SK-N-SH treated with all-trans-retinoic acid at 6 μM for 48 hours (cell line): ENCODE measurements around the gene CATSPERZ.

Experiments used
- ARNTL ChIP-seq: fragments of 450-650 bp; formaldehyde crosslinking; IDR thresholded peaks from 2 replicates; pipeline ENCODE4 v1.5.0; 2020; ENCODE audit warnings: low read depth, mild to moderate bottlenecking, moderate library complexity, borderline replicate concordance
- BACH2 ChIP-seq: fragments of 250-450 bp; sonication (Bioruptor Pico); IDR thresholded peaks from 2 replicates; pipeline ENCODE4 v1.9.0; 2021; ENCODE audit warnings: mild to moderate bottlenecking, borderline replicate concordance
- CREB5 ChIP-seq: fragments of 250-450 bp; sonication (Bioruptor Pico); IDR thresholded peaks from 2 replicates; pipeline ENCODE4 v1.5.1; 2020; ENCODE audit warnings: low read depth, mild to moderate bottlenecking, moderate library complexity
- GLIS3 ChIP-seq: fragments of 250-450 bp; sonication (Bioruptor Pico); IDR thresholded peaks from 2 replicates; pipeline ENCODE4 v1.5.0; 2020; ENCODE audit warnings: mild to moderate bottlenecking, moderate library complexity
- ISL1 ChIP-seq: fragments of 250-450 bp; sonication (Bioruptor Pico); IDR thresholded peaks from 2 replicates; pipeline ENCODE4 v2.1.2; 2022; ENCODE audit warnings: mild to moderate bottlenecking, moderate library complexity
- PATZ1 ChIP-seq: fragments of 250-450 bp; sonication (Bioruptor Pico); IDR thresholded peaks from 2 replicates; pipeline ENCODE4 v1.8.0; 2020; ENCODE audit warnings: mild to moderate bottlenecking, moderate library complexity, borderline replicate concordance
- SNAI2 ChIP-seq: fragments of 250-450 bp; sonication (Bioruptor Pico); IDR thresholded peaks from 2 replicates; pipeline ENCODE4 v1.5.0; 2020; ENCODE audit warnings: mild to moderate bottlenecking, moderate library complexity
- TCF4 ChIP-seq: fragments of 250-450 bp; sonication (Bioruptor Pico); IDR thresholded peaks from 2 replicates; pipeline ENCODE4 v1.8.0; 2021; ENCODE audit warnings: mild to moderate bottlenecking, moderate library complexity, borderline replicate concordance
- TOX ChIP-seq: fragments of 250-450 bp; sonication (Bioruptor Pico); IDR thresholded peaks from 2 replicates; pipeline ENCODE4 v1.8.0; 2021; ENCODE audit warnings: mild to moderate bottlenecking, moderate library complexity, borderline replicate concordance
- ZFP3 ChIP-seq: fragments of 250-450 bp; sonication (Bioruptor Pico); IDR thresholded peaks from 2 replicates; pipeline ENCODE4 v1.5.0; 2020; ENCODE audit warnings: mild to moderate bottlenecking, moderate library complexity
- ZFP30 ChIP-seq: fragments of 450-650 bp; formaldehyde crosslinking; IDR thresholded peaks from 2 replicates; pipeline ENCODE4 v1.5.0; 2022; ENCODE audit warnings: mild to moderate bottlenecking, moderate library complexity
- ZNF565 ChIP-seq: fragments of 450-650 bp; formaldehyde crosslinking; conservative IDR thresholded peaks from 2 replicates; pipeline ENCODE4 v1.5.0; 2020; ENCODE audit warnings: low read depth, mild to moderate bottlenecking, moderate library complexity
- ZNF70 ChIP-seq: fragments of 450-650 bp; formaldehyde crosslinking; IDR thresholded peaks from 2 replicates; pipeline ENCODE4 v1.5.0; 2020; ENCODE audit warnings: mild to moderate bottlenecking, moderate library complexity
- ZNF8 ChIP-seq: fragments of 450-650 bp; formaldehyde crosslinking; IDR thresholded peaks from 2 replicates; pipeline ENCODE4 v1.5.0; 2020; ENCODE audit warnings: mild to moderate bottlenecking, moderate library complexity

- TF ChIP-seq TCF4 (CRISPR knock-in tag) (no peak), ARNTL (no peak), ZNF8 (CRISPR knock-in tag) (no peak), ZNF565 (CRISPR knock-in tag) (no peak), PATZ1 (CRISPR knock-in tag) (no peak), ZNF70 (CRISPR knock-in tag) (no peak), ZFP3 (CRISPR knock-in tag) (no peak), CREB5 (CRISPR knock-in tag) (no peak), ZFP30 (CRISPR knock-in tag) (no peak), TOX (CRISPR knock-in tag) (no peak), SNAI2 (no peak), BACH2 (no peak), GLIS3 (CRISPR knock-in tag) (no peak), ISL1 (no peak)
Observed at GRCh38 chr11:64330888-64331287, 30.7 kb downstream of the CATSPERZ start.
